Activated CD4-positive, CD25-positive, alpha-beta regulatory T cell treated with anti-CD3 and anti-CD28 coated beads, Interleukin-2, amount 50 U/mL, for 24 hours (primary cell): ENCODE results near the gene OTOL1.
"Not testable (repeated sequence)": the region's sequence is repeated elsewhere in the genome, so short reads cannot be mapped to it uniquely, and the experiment has no call there.

Experiments used
- ATAC-seq, 2 donors: fragments of 150-1000 bp; cut with Tn5 transposase; one replicate each; pipeline ENCODE4 v1.10.0; 2021; ENCODE audit warnings: mild to moderate bottlenecking in 1 of 2, moderate library complexity in 1 of 2

Gene OTOL1

GRCh38 chr3:161496508-161496907 lies at the start of gene OTOL1:
Gene OTOL1, plus strand, starts transcription at chr3:161496808. Its CDS starts 0 bp downstream, at chr3:161496808.
- no peak for ATAC-seq

- no peak for ATAC-seq
These were observed 46.8 kb upstream of the OTOL1 start for GRCh38 chr3:161449785-161450184.

- ATAC-seq, result no peak
These were observed 44.4 kb upstream of the OTOL1 start for GRCh38 chr3:161452179-161452578.

- ATAC-seq, result no peak
These were observed 42.0 kb upstream of the OTOL1 start for GRCh38 chr3:161454615-161455014.

GRCh38 chr3:161455962-161456361 lies 40.6 kb upstream of the OTOL1 start:
- no peak for ATAC-seq

GRCh38 chr3:161462138-161462537 lies 34.5 kb upstream of the OTOL1 start:
- no peak for ATAC-seq

- no peak for ATAC-seq
These were observed 25.4 kb upstream of the OTOL1 start for GRCh38 chr3:161471211-161471610.

GRCh38 chr3:161474139-161474538 lies 22.5 kb upstream of the OTOL1 start:
- ATAC-seq, result no peak

- no peak for ATAC-seq
These were observed 21.9 kb upstream of the OTOL1 start for GRCh38 chr3:161474741-161475140.

GRCh38 chr3:161475206-161475605 lies 21.4 kb upstream of the OTOL1 start:
- no peak for ATAC-seq

- ATAC-seq, result no peak
These were observed 20.7 kb upstream of the OTOL1 start for GRCh38 chr3:161475905-161476304.

- ATAC-seq, result no peak
These were observed 12.4 kb upstream of the OTOL1 start for GRCh38 chr3:161484226-161484625.

- not testable (repeated sequence) for ATAC-seq
These were observed 8.3 kb upstream of the OTOL1 start for GRCh38 chr3:161488284-161488683.

- ATAC-seq, result no peak
These were observed 7.2 kb upstream of the OTOL1 start for GRCh38 chr3:161489395-161489794.

- ATAC-seq, result not testable (repeated sequence)
These were observed 5.8 kb upstream of the OTOL1 start for GRCh38 chr3:161490845-161491244.

GRCh38 chr3:161498259-161498921 lies 1.8 kb downstream of the OTOL1 start:
- no peak for ATAC-seq

GRCh38 chr3:161500068-161500796 lies 3.6 kb downstream of the OTOL1 start:
- ATAC-seq, result no peak

GRCh38 chr3:161503271-161503670 lies 6.7 kb downstream of the OTOL1 start:
- ATAC-seq, result no peak

- ATAC-seq, result no peak
These were observed 12.4 kb downstream of the OTOL1 start for GRCh38 chr3:161508852-161509477.

GRCh38 chr3:161510510-161511260 lies 14.1 kb downstream of the OTOL1 start:
- ATAC-seq, result no peak

GRCh38 chr3:161523916-161524315 lies 27.3 kb downstream of the OTOL1 start:
- ATAC-seq, result no peak

- ATAC-seq, result no peak
These were observed 35.3 kb downstream of the OTOL1 start for GRCh38 chr3:161531930-161532329.

GRCh38 chr3:161540594-161540993 lies 44.0 kb downstream of the OTOL1 start:
- ATAC-seq, result no peak
